Caco-2 (cell line): Measurements from ENCODE around the gene PCBD1. TPM values are rescaled to one million over a fixed set of nuclear protein-coding genes. Genes with fewer than 3 reads are reported as not detected.

Source experiments
- BruUV-seq: library from RNA; stranded (reverse); fragments of 400-500 nt; replicated peaks from 2 replicates; lab custom pipeline; 2021; lab: Mats Ljungman, UMichigan
- CTCF ChIA-PET: fragments of 300-600 bp; sonication (Branson Sonifier 250); formaldehyde crosslinking; loops from one replicate; lab custom pipeline; 2022; ENCODE audit warnings: antibody characterized with exemption; lab: Charles Lee
- POLR2A ChIA-PET: fragments of 300-600 bp; sonication (Branson Sonifier 250); formaldehyde crosslinking; loops from one replicate; lab custom pipeline; 2022; ENCODE audit warnings: antibody characterized with exemption; lab: Charles Lee
- DNase-seq, 2 experiments: peaks; one replicate each; pipeline versions ENCODE4 v3.0.0 to v3.0.0-alpha.2; 2020 to 2022
- H3K27me3 ChIP-seq: replicated peaks from 2 replicates; pipeline ENCODE4 v1.6.0; 2011; ENCODE audit warnings: low read length; ENCODE audit not compliant: control insufficient read depth, insufficient read depth
- H3K36me3 ChIP-seq: 2 replicates; pipeline ENCODE4 v1.5.1; 2011; ENCODE audit warnings: low read length; ENCODE audit not compliant: control insufficient read depth, insufficient read depth
- H3K4me1 ChIP-seq: fragments of 250-450 bp; sonication (Bioruptor Pico); 2 replicates; pipeline ENCODE4 v1.5.1; 2020; ENCODE audit warnings: mild to moderate bottlenecking
- H3K4me3 ChIP-seq: 2 replicates; pipeline ENCODE4 v1.5.1; 2011; ENCODE audit warnings: low read depth, mild to moderate bottlenecking, control low read depth, low read length
- H3K9me3 ChIP-seq: fragments of 250-450 bp; sonication (Bioruptor Pico); 2 replicates; pipeline ENCODE4 v1.5.1; 2020; ENCODE audit warnings: mild to moderate bottlenecking, moderate library complexity
- H3K27ac Mint-ChIP-seq: one replicate; pipeline ENCODE4 v1.8.0; 2022; ENCODE audit warnings: mixed read lengths; ENCODE audit not compliant: unreplicated experiment
- H3K27me3 Mint-ChIP-seq: one replicate; pipeline ENCODE4 v1.8.0; 2022; ENCODE audit warnings: mixed read lengths; ENCODE audit not compliant: insufficient read depth, unreplicated experiment
- H3K36me3 Mint-ChIP-seq: one replicate; pipeline ENCODE4 v1.8.0; 2022; ENCODE audit warnings: mild to moderate bottlenecking, mixed read lengths; ENCODE audit not compliant: insufficient read depth, unreplicated experiment
- H3K4me1 Mint-ChIP-seq: one replicate; pipeline ENCODE4 v1.8.0; 2022; ENCODE audit warnings: low read depth, mixed read lengths; ENCODE audit not compliant: unreplicated experiment
- H3K4me3 Mint-ChIP-seq: one replicate; pipeline ENCODE4 v1.8.0; 2022; ENCODE audit warnings: mild to moderate bottlenecking, moderate library complexity, mixed read lengths; ENCODE audit not compliant: unreplicated experiment
- H3K9me3 Mint-ChIP-seq: one replicate; pipeline ENCODE4 v1.8.0; 2022; ENCODE audit warnings: mixed read lengths; ENCODE audit not compliant: unreplicated experiment
- intact Hi-C: fragments of 100-400 bp; cut with micrococcal nuclease; formaldehyde crosslinking; loops from one replicate; pipeline ENCODE4 v1.10.0; 2022; ENCODE audit not compliant: unreplicated experiment
- total RNA-seq: library from RNA; stranded (reverse); gene quantifications from 2 replicates; pipeline ENCODE4 v1.2.3, GENCODE V29; 2022
- TF ChIP-seq, protein P1 (sequence below), 2 experiments: fragments of 200-600 bp in 1 of 2; IDR thresholded peaks; 1 replicate in 1 of 2; 2 replicates in 1 of 2; pipeline versions ENCODE4 v1.5.1 to v1.8.0; 2011 to 2022; ENCODE audit warnings: antibody characterized with exemption in 1 of 2, control low read depth in 1 of 2, inconsistent platforms in 1 of 2, low read depth in 1 of 2, low read length in 1 of 2, mild to moderate bottlenecking in 1 of 2, moderate library complexity in 1 of 2; ENCODE audit not compliant: insufficient read depth in 1 of 2, severe bottlenecking in 1 of 2, unreplicated experiment in 1 of 2

PCBD1 gene
- total RNA-seq, 1 experiment from 2014 or later, result 252 TPM

DNA sequence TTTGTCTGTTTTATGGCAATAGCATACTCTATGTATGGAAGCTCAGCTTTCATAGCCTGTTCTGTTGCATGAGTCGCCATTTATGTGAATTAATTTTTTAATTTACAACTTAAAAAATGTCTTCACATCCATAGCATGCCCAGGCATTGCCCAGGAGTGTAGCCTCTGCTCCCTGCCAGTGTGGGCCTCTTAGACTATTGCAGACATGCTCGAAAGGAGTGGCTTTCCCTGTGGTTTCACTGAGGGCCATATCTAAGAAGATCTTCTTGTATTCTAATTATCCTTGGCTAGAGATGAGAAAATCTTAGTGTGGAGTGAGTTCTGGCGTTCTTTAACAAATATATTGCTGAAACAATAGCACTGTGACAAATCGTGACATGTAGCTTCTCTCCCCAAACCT lies 35.3 kb downstream of the PCBD1 start:
- H3K27ac Mint-ChIP-seq, result no peak overlapping the region

DNA sequence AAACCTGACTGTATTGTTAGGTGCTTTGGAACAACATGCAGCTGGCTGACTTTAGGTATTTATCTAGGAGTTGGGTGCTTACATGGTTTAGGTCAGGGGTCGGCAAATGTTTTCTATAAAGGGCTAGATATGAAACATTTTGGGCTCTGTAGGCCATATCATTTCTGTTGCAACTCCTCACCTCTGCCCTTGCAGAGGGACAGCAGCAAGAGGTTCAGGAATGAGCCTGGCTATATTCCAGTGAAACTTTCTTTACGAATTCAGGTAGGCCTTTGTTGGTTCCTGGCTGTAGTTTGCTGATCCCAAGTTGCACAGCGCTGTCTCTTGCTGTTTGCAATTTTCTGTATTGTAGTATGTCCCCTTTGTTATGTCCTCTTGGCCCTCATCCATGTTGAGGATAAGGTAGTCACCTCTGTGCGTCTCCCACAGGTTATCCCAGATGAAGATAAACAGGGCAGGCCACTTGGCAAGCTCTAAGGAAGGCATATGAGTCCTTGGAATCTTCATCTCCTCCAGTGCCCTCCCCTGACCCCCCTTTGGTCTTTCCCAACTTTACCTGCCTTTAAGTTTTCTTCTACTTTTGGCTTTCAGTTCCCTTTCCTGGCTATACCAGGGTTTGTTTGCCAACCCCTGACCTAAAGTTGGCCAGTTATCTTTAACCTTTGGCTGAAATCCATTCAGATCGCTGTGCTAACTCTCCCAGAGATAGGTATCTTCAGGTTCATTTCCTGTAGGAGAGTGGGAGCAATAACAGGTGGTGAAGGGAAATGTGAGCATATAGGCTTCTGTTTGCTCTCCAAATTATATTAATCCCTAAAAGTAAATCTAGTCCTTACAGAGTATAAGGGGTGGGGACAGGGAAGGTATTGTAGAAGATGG lies 36.5 kb downstream of the PCBD1 start:
- H3K4me1 ChIP-seq, result peaks cover 50% of the 10 kb centered on the region
- H3K27ac Mint-ChIP-seq, result peak overlapping the region; percentile 29
- BruUV-seq, result no TSS peak
- ChIA-PET CTCF (no interaction called here), POLR2A (no interaction called here)
- peaks cover 4% of the 10 kb centered on the region for H3K36me3 ChIP-seq
- no peaks in the 10 kb centered on the region for H3K9me3 ChIP-seq
- H3K27me3 Mint-ChIP-seq, result no peaks in the 10 kb centered on the region
- peaks cover 53% of the 10 kb centered on the region for H3K4me1 Mint-ChIP-seq
- peaks cover 53% of the 10 kb centered on the region for H3K36me3 Mint-ChIP-seq
- DNase-seq, result peak; percentile 61 to 62
- no peaks in the 10 kb centered on the region for H3K9me3 Mint-ChIP-seq
- intact Hi-C loops, result no loop called here
- H3K27me3 ChIP-seq, result no peaks in the 10 kb centered on the region
- H3K4me3 ChIP-seq, result no peak overlapping the region
- TF ChIP-seq, protein P1, sequence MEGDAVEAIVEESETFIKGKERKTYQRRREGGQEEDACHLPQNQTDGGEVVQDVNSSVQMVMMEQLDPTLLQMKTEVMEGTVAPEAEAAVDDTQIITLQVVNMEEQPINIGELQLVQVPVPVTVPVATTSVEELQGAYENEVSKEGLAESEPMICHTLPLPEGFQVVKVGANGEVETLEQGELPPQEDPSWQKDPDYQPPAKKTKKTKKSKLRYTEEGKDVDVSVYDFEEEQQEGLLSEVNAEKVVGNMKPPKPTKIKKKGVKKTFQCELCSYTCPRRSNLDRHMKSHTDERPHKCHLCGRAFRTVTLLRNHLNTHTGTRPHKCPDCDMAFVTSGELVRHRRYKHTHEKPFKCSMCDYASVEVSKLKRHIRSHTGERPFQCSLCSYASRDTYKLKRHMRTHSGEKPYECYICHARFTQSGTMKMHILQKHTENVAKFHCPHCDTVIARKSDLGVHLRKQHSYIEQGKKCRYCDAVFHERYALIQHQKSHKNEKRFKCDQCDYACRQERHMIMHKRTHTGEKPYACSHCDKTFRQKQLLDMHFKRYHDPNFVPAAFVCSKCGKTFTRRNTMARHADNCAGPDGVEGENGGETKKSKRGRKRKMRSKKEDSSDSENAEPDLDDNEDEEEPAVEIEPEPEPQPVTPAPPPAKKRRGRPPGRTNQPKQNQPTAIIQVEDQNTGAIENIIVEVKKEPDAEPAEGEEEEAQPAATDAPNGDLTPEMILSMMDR (IDR thresholded peaks at IDR 0.05; ENCODE audit: insufficient read depth in 1 of 2, low read depth in 1 of 2, low read length in 1 of 2, severe bottlenecking in 1 of 2, unreplicated experiment in 1 of 2), result no peak
- no peak overlapping the region for H3K4me3 Mint-ChIP-seq

More for the DNA sequence above, 35.3 kb downstream of the PCBD1 start:
- Mint-ChIP-seq H3K27me3 (no peaks in the 10 kb centered on the region), H3K9me3 (no peaks in the 10 kb centered on the region), H3K4me3 (no peak overlapping the region), H3K4me1 (peaks cover 63% of the 10 kb centered on the region), H3K36me3 (peaks cover 58% of the 10 kb centered on the region)
- TF ChIP-seq, protein P1 (IDR thresholded peaks at IDR 0.05; ENCODE audit: insufficient read depth in 1 of 2, low read depth in 1 of 2, low read length in 1 of 2, severe bottlenecking in 1 of 2, unreplicated experiment in 1 of 2), result no peak
- H3K27me3 ChIP-seq, result no peaks in the 10 kb centered on the region
- POLR2A ChIA-PET, result no interaction called here
- no peak overlapping the region for H3K4me3 ChIP-seq
- intact Hi-C loops, result no loop called here
- BruUV-seq, result no TSS peak
- H3K36me3 ChIP-seq, result peaks cover 3% of the 10 kb centered on the region
- H3K9me3 ChIP-seq, result no peaks in the 10 kb centered on the region
- CTCF ChIA-PET, result no interaction called here
- DNase-seq, result no peak
- peaks cover 58% of the 10 kb centered on the region for H3K4me1 ChIP-seq

DNA sequence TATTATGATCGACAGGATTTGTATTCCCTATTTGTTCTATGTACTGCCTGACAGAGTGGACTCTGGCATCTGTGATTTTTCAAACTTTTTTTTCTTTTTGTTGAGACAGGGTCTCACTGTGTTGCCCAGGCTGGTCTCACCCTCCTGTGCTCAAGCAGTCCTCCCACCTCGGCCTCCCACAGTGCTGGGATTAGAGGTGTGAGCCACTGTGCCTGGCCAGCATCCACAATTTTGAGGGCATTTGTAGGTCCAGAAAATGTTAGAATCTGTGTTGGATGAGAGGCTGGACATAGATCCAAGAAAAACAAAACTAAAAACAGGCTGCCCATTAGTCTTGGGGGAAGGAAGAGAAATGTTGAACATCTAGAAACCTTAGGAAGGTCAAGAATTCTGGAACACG lies 38.3 kb downstream of the PCBD1 start:
- TF ChIP-seq, protein P1 (IDR thresholded peaks at IDR 0.05; ENCODE audit: insufficient read depth in 1 of 2, low read depth in 1 of 2, low read length in 1 of 2, severe bottlenecking in 1 of 2, unreplicated experiment in 1 of 2), result no peak
- Histone ChIP-seq H3K36me3 (peaks cover 4% of the 10 kb centered on the region; the same call in 1 of the 2 replicates), H3K4me3 (no peak overlapping the region), H3K27me3 (no peaks in the 10 kb centered on the region), H3K9me3 (no peaks in the 10 kb centered on the region), H3K4me1 (peaks cover 65% of the 10 kb centered on the region)
- POLR2A ChIA-PET, result no interaction called here
- H3K27ac Mint-ChIP-seq, result no peak overlapping the region
- H3K36me3 Mint-ChIP-seq, result peaks cover 60% of the 10 kb centered on the region
- no peak overlapping the region for H3K4me3 Mint-ChIP-seq
- CTCF ChIA-PET, result no interaction called here
- no TSS peak for BruUV-seq
- H3K27me3 Mint-ChIP-seq, result no peaks in the 10 kb centered on the region
- intact Hi-C loops, result no loop called here
- no peaks in the 10 kb centered on the region for H3K9me3 Mint-ChIP-seq
- peaks cover 63% of the 10 kb centered on the region for H3K4me1 Mint-ChIP-seq
- DNase-seq, result no peak
